Body of pancreas (tissue), 4 donors: Measurements from ENCODE around the gene SPDYA.

Experiments used
- POLR2A ChIP-seq, 3 donors: fragments of 450-650 bp; IDR thresholded peaks; one replicate each; pipeline ENCODE4 v1.6.1; 2016; ENCODE audit warnings: antibody characterized with exemption in 3 of 3, mild to moderate bottlenecking in 2 of 3
- TF ChIP-seq, protein P1 (sequence below), 7 experiments: fragments of 450-650 bp in 4 of 7; fragments of 200-600 bp in 3 of 7; sonication (generic) in 3 of 7; IDR thresholded peaks; one replicate each; pipeline ENCODE4 v1.5.1; 2016 to 2019; ENCODE audit warnings: antibody characterized with exemption in 7 of 7

DNA sequence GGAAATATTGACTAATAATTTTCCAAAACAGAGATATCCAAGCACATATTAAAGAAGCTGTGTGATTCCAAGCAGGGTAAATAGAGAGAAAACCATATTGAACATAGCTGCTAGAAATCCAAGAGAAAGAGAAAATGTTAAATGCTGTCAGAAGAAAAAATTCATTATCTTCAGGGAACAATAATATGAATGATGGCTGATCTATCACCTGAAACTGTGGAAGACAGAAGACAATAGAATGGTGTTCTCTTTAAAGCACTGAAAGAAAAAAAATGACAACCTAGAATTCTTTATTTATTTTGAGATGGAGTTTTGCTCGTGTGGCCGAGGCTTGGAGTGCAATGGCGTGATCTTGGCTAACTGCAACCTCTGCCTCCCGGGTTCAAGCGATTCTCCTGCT lies 41.7 kb upstream of the SPDYA start:
- TF ChIP-seq, protein P1, sequence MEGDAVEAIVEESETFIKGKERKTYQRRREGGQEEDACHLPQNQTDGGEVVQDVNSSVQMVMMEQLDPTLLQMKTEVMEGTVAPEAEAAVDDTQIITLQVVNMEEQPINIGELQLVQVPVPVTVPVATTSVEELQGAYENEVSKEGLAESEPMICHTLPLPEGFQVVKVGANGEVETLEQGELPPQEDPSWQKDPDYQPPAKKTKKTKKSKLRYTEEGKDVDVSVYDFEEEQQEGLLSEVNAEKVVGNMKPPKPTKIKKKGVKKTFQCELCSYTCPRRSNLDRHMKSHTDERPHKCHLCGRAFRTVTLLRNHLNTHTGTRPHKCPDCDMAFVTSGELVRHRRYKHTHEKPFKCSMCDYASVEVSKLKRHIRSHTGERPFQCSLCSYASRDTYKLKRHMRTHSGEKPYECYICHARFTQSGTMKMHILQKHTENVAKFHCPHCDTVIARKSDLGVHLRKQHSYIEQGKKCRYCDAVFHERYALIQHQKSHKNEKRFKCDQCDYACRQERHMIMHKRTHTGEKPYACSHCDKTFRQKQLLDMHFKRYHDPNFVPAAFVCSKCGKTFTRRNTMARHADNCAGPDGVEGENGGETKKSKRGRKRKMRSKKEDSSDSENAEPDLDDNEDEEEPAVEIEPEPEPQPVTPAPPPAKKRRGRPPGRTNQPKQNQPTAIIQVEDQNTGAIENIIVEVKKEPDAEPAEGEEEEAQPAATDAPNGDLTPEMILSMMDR (IDR thresholded peaks at IDR 0.05), result no peak
- no peak for TF ChIP-seq POLR2A (IDR thresholded peaks at IDR 0.05)
